ENCODE results near the gene MON2. TPM values are rescaled to one million over a fixed set of nuclear protein-coding genes. Genes with fewer than 3 reads are reported as not detected.

The MON2 gene
- total and polyA plus RNA-seq, 2 of the 13 experiments (the other 11 are each of a cell fraction or from before 2014, with no cell fraction given) = 10.5 to 24.8 TPM

GRCh38 chr12:62435303-62436163, 31.1 kb upstream of the MON2 start (continued):
- TF ChIP-seq, protein P1, sequence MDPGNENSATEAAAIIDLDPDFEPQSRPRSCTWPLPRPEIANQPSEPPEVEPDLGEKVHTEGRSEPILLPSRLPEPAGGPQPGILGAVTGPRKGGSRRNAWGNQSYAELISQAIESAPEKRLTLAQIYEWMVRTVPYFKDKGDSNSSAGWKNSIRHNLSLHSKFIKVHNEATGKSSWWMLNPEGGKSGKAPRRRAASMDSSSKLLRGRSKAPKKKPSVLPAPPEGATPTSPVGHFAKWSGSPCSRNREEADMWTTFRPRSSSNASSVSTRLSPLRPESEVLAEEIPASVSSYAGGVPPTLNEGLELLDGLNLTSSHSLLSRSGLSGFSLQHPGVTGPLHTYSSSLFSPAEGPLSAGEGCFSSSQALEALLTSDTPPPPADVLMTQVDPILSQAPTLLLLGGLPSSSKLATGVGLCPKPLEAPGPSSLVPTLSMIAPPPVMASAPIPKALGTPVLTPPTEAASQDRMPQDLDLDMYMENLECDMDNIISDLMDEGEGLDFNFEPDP (CRISPR knock-in tag; conservative IDR thresholded peaks at IDR 0.05) = no peak
- TF ChIP-seq ZNF556 (CRISPR knock-in tag; IDR thresholded peaks at IDR 0.05; ENCODE audit: borderline replicate concordance) (peak; percentile 64; the same call in 1 of the 2 replicates), REL (CRISPR knock-in tag; conservative IDR thresholded peaks at IDR 0.05) (no peak), KMT2B (CRISPR knock-in tag; IDR thresholded peaks at IDR 0.05) (no peak), RFX3 (CRISPR knock-in tag; IDR thresholded peaks at IDR 0.05) (no peak), LCORL (IDR thresholded peaks at IDR 0.05) (no peak), LCORL (CRISPR knock-in tag; IDR thresholded peaks at IDR 0.05) (peak; percentile 52; the same call in 1 of the 2 replicates), ZNF788 (CRISPR knock-in tag; IDR thresholded peaks at IDR 0.05; ENCODE audit: borderline replicate concordance) (peak; percentile 18; the same call in 1 of the 2 replicates), YEATS2 (CRISPR knock-in tag; IDR thresholded peaks at IDR 0.05; ENCODE audit: borderline replicate concordance) (no peak), ZBTB7A (CRISPR knock-in tag; IDR thresholded peaks at IDR 0.05) (no peak), NR0B2 (CRISPR knock-in tag; IDR thresholded peaks at IDR 0.05) (0 out of 2 replicates have a peak, but pooled peaks have one; percentile 53), ZNF619 (CRISPR knock-in tag; IDR thresholded peaks at IDR 0.05) (no peak), SATB2 (CRISPR knock-in tag; IDR thresholded peaks at IDR 0.05) (no peak), STAG1 (CRISPR knock-in tag; IDR thresholded peaks at IDR 0.05) (peak; percentile 39), MIXL1 (CRISPR knock-in tag; IDR thresholded peaks at IDR 0.05) (no peak), ZNF775 (CRISPR knock-in tag; IDR thresholded peaks at IDR 0.05; ENCODE audit: borderline replicate concordance) (no peak)
- TF ChIP-seq, protein P2, sequence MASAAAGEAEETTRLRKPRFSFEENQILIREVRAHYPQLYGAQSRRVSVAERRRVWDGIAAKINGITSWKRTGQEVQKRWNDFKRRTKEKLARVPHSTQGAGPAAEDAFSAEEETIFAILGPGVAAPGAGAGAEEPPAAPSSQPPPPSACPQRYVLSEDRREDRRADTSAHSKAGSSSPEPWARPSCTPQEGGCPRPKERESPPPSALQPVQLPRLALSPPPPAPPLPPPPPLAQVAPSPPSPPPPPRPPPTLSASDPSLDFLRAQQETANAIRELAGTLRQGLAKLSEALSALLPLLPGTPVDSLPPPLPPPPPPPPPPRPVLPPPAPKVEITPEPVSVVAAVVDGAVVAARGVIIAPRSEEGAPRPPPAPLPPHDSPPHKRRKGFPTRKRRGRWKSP (CRISPR knock-in tag; IDR thresholded peaks at IDR 0.05) = peak; percentile 59; the same call in 1 of the 2 replicates
- TF ChIP-seq, protein P3, sequence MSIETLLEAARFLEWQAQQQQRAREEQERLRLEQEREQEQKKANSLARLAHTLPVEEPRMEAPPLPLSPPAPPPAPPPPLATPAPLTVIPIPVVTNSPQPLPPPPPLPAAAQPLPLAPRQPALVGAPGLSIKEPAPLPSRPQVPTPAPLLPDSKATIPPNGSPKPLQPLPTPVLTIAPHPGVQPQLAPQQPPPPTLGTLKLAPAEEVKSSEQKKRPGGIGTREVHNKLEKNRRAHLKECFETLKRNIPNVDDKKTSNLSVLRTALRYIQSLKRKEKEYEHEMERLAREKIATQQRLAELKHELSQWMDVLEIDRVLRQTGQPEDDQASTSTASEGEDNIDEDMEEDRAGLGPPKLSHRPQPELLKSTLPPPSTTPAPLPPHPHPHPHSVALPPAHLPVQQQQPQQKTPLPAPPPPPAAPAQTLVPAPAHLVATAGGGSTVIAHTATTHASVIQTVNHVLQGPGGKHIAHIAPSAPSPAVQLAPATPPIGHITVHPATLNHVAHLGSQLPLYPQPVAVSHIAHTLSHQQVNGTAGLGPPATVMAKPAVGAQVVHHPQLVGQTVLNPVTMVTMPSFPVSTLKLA (IDR thresholded peaks at IDR 0.05) = no peak
- TF ChIP-seq, protein P4, sequence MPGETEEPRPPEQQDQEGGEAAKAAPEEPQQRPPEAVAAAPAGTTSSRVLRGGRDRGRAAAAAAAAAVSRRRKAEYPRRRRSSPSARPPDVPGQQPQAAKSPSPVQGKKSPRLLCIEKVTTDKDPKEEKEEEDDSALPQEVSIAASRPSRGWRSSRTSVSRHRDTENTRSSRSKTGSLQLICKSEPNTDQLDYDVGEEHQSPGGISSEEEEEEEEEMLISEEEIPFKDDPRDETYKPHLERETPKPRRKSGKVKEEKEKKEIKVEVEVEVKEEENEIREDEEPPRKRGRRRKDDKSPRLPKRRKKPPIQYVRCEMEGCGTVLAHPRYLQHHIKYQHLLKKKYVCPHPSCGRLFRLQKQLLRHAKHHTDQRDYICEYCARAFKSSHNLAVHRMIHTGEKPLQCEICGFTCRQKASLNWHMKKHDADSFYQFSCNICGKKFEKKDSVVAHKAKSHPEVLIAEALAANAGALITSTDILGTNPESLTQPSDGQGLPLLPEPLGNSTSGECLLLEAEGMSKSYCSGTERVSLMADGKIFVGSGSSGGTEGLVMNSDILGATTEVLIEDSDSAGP (CRISPR knock-in tag; IDR thresholded peaks at IDR 0.05; ENCODE audit: borderline replicate concordance) = peak; percentile 73; the same call in 1 of the 2 replicates
